HUES6 (cell line): ENCODE data around the gene SLC6A7.

Experiments
- H3K27ac ChIP-seq: 2 replicates; pipeline ENCODE4 v1.7.0; 2013; ENCODE audit warnings: low read depth, mild to moderate bottlenecking, low read length, inconsistent platforms
- H3K27me3 ChIP-seq: 2 replicates; pipeline ENCODE4 v1.6.1; 2013; ENCODE audit warnings: low read length; ENCODE audit not compliant: control insufficient read depth, insufficient read depth
- H3K36me3 ChIP-seq: 2 replicates; pipeline ENCODE4 v1.6.1; 2013; ENCODE audit warnings: low read length; ENCODE audit not compliant: control insufficient read depth, insufficient read depth
- H3K4me1 ChIP-seq: 2 replicates; pipeline ENCODE4 v1.6.1; 2013; ENCODE audit warnings: low read length; ENCODE audit not compliant: control insufficient read depth, insufficient read depth
- H3K4me3 ChIP-seq: 2 replicates; pipeline ENCODE4 v1.5.1; 2013; ENCODE audit warnings: low read depth, low read length
- H3K9ac ChIP-seq: one replicate; pipeline ENCODE4 v1.6.1; 2013; ENCODE audit warnings: mild to moderate bottlenecking, low read length
- H3K9me3 ChIP-seq: 2 replicates; pipeline ENCODE4 v1.6.1; 2013; ENCODE audit warnings: low read depth, low read length; ENCODE audit not compliant: control insufficient read depth, insufficient read depth

Gene SLC6A7

GRCh38 chr5:150157168-150157567 is 32.7 kb upstream of the SLC6A7 start:
- Histone ChIP-seq H3K27me3 (peaks cover 4% of the 10 kb centered on the region; the same call in 1 of the 2 replicates), H3K36me3 (no peaks in the 10 kb centered on the region), H3K4me3 (no peak overlapping the region), H3K27ac (no peak overlapping the region), H3K9ac (no peak overlapping the region), H3K4me1 (peaks cover 48% of the 10 kb centered on the region), H3K9me3 (no peaks in the 10 kb centered on the region)

GRCh38 chr5:150158170-150158949 is 31.5 kb upstream of the SLC6A7 start:
- Histone ChIP-seq H3K4me3 (no peak overlapping the region), H3K4me1 (peaks cover 44% of the 10 kb centered on the region), H3K27ac (no peak overlapping the region; the same call in 1 of the 2 replicates), H3K9ac (no peak overlapping the region), H3K9me3 (no peaks in the 10 kb centered on the region), H3K36me3 (no peaks in the 10 kb centered on the region), H3K27me3 (peaks cover 8% of the 10 kb centered on the region; the same call in 1 of the 2 replicates)

- H3K4me1 ChIP-seq = peaks cover 42% of the 10 kb centered on the region
Measured at GRCh38 chr5:150159031-150159430, 30.8 kb upstream of the SLC6A7 start.

GRCh38 chr5:150159741-150160179 is 30.1 kb upstream of the SLC6A7 start:
- Histone ChIP-seq H3K36me3 (no peaks in the 10 kb centered on the region), H3K9ac (no peak overlapping the region), H3K27ac (no peak overlapping the region)

More at GRCh38 chr5:150159031-150159430, 30.8 kb upstream of the SLC6A7 start:
- no peak overlapping the region for H3K9ac ChIP-seq
- no peaks in the 10 kb centered on the region for H3K9me3 ChIP-seq
- H3K27ac ChIP-seq = no peak overlapping the region
- H3K36me3 ChIP-seq = no peaks in the 10 kb centered on the region
- peaks cover 14% of the 10 kb centered on the region; the same call in 1 of the 2 replicates for H3K27me3 ChIP-seq
- no peak overlapping the region for H3K4me3 ChIP-seq

GRCh38 chr5:150160448-150161081 is 29.3 kb upstream of the SLC6A7 start:
- no peak overlapping the region for H3K4me3 ChIP-seq
- H3K36me3 ChIP-seq = no peaks in the 10 kb centered on the region
- peaks cover 35% of the 10 kb centered on the region for H3K4me1 ChIP-seq
- H3K9ac ChIP-seq = no peak overlapping the region
- H3K27me3 ChIP-seq = peaks cover 30% of the 10 kb centered on the region
- H3K27ac ChIP-seq = no peak overlapping the region
- no peaks in the 10 kb centered on the region for H3K9me3 ChIP-seq

More at GRCh38 chr5:150159741-150160179, 30.1 kb upstream of the SLC6A7 start:
- Histone ChIP-seq H3K9me3 (no peaks in the 10 kb centered on the region), H3K27me3 (peaks cover 22% of the 10 kb centered on the region), H3K4me1 (peaks cover 40% of the 10 kb centered on the region), H3K4me3 (no peak overlapping the region)

- Histone ChIP-seq H3K9ac (no peak overlapping the region), H3K27ac (no peak overlapping the region), H3K27me3 (peaks cover 35% of the 10 kb centered on the region), H3K9me3 (no peaks in the 10 kb centered on the region), H3K36me3 (no peaks in the 10 kb centered on the region), H3K4me3 (0 out of 2 replicates have a peak overlapping the region, but pooled peaks have one; percentile 7), H3K4me1 (peaks cover 35% of the 10 kb centered on the region; the same call in 1 of the 2 replicates)
Measured at GRCh38 chr5:150161242-150162141, 28.4 kb upstream of the SLC6A7 start.

GRCh38 chr5:150162142-150162513 is 27.7 kb upstream of the SLC6A7 start:
- H3K4me1 ChIP-seq = peaks cover 35% of the 10 kb centered on the region; the same call in 1 of the 2 replicates
- no peak overlapping the region for H3K4me3 ChIP-seq
- H3K36me3 ChIP-seq = no peaks in the 10 kb centered on the region
- no peak overlapping the region for H3K9ac ChIP-seq
- H3K27ac ChIP-seq = no peak overlapping the region
- H3K9me3 ChIP-seq = no peaks in the 10 kb centered on the region
- peaks cover 41% of the 10 kb centered on the region for H3K27me3 ChIP-seq

GRCh38 chr5:150163035-150163434 is 26.8 kb upstream of the SLC6A7 start:
- Histone ChIP-seq H3K27me3 (peaks cover 50% of the 10 kb centered on the region), H3K27ac (no peak overlapping the region), H3K9ac (no peak overlapping the region), H3K36me3 (no peaks in the 10 kb centered on the region), H3K4me1 (peaks cover 38% of the 10 kb centered on the region; the same call in 1 of the 2 replicates), H3K9me3 (no peaks in the 10 kb centered on the region), H3K4me3 (no peak overlapping the region)

- Histone ChIP-seq H3K4me1 (peaks cover 38% of the 10 kb centered on the region; the same call in 1 of the 2 replicates), H3K36me3 (no peaks in the 10 kb centered on the region), H3K9ac (no peak overlapping the region), H3K9me3 (no peaks in the 10 kb centered on the region), H3K27ac (no peak overlapping the region), H3K4me3 (no peak overlapping the region), H3K27me3 (peaks cover 56% of the 10 kb centered on the region)
Measured at GRCh38 chr5:150163547-150164059, 26.3 kb upstream of the SLC6A7 start.

- H3K27me3 ChIP-seq = peaks cover 64% of the 10 kb centered on the region
- no peak overlapping the region for H3K9ac ChIP-seq
- H3K27ac ChIP-seq = no peak overlapping the region
Measured at GRCh38 chr5:150164211-150164980, 25.5 kb upstream of the SLC6A7 start.

More at GRCh38 chr5:150164211-150164980, 25.5 kb upstream of the SLC6A7 start:
- Histone ChIP-seq H3K4me1 (peaks cover 38% of the 10 kb centered on the region; the same call in 1 of the 2 replicates), H3K4me3 (no peak overlapping the region), H3K9me3 (no peaks in the 10 kb centered on the region), H3K36me3 (no peaks in the 10 kb centered on the region)
